Ishikawa (cell line): Measurements from ENCODE around the gene ETNK2.

ENCODE experiments used
- CEBPB ChIP-seq: IDR thresholded peaks from 2 replicates; pipeline ENCODE4 v1.6.1; 2012
- EGR1 ChIP-seq: IDR thresholded peaks from 2 replicates; pipeline ENCODE4 v1.6.1; 2012
- EP300 ChIP-seq: IDR thresholded peaks from 2 replicates; pipeline ENCODE4 v1.6.1; 2012; ENCODE audit warnings: borderline replicate concordance
- MAX ChIP-seq: IDR thresholded peaks from 2 replicates; pipeline ENCODE4 v1.6.1; 2012
- RAD21 ChIP-seq: IDR thresholded peaks from 2 replicates; pipeline ENCODE4 v1.6.1; 2012; ENCODE audit warnings: low read depth
- TAF1 ChIP-seq: IDR thresholded peaks from 2 replicates; pipeline ENCODE4 v1.6.1; 2012; ENCODE audit warnings: low read depth, mild to moderate bottlenecking

GRCh38 chr1:204108312-204109141, 43.3 kb downstream of the ETNK2 start:
- TF ChIP-seq MAX (no peak), CEBPB (no peak), TAF1 (no peak), RAD21 (no peak), EP300 (no peak), EGR1 (no peak)
